ENCODE measurements around the gene CCSER1. TPM values are rescaled to one million over a fixed set of nuclear protein-coding genes. Genes with fewer than 3 reads are reported as not detected.

The CCSER1 gene
- polyA plus RNA-seq, 3 donors, result 0.09 to 0.75 (median 0.13) TPM

- DNase-seq, result no peak
- Histone ChIP-seq H3K27ac (ENCODE audit: low read depth in 1 of 2, low read length in 2 of 2) (no peak overlapping the region), H4K20me1 (ENCODE audit: insufficient read depth, low read length) (no peaks in the 10 kb centered on the region), H2AFZ (ENCODE audit: insufficient read depth, low read depth, low read length, poor library complexity, severe bottlenecking) (no peak overlapping the region), H3K4me2 (replicated peaks; ENCODE audit: extremely low read depth, low read length, poor library complexity, severe bottlenecking) (no peak overlapping the region), H3K79me2 (ENCODE audit: insufficient read depth, low read length) (no peaks in the 10 kb centered on the region), H3K4me3 (replicated peaks in 1 of 3; ENCODE audit: low read depth in 2 of 3, low read length in 3 of 3) (no peak overlapping the region), H3K27me3 (ENCODE audit: control insufficient read depth in 2 of 2, insufficient read depth in 2 of 2, low read length in 2 of 2) (no peaks in the 10 kb centered on the region), H3K9ac (ENCODE audit: insufficient read depth, low read length, poor library complexity, severe bottlenecking) (no peak overlapping the region), H3K4me1 (ENCODE audit: control insufficient read depth in 1 of 2, insufficient read depth in 2 of 2, low read length in 2 of 2) (no peaks in the 10 kb centered on the region), H3K9me3 (replicated peaks in 1 of 2; ENCODE audit: control insufficient read depth in 1 of 2, insufficient read depth in 1 of 2, low read length in 2 of 2) (peaks cover 12 to 14% of the 10 kb centered on the region in 2 donors), H3K36me3 (replicated peaks in 1 of 2; ENCODE audit: control insufficient read depth in 1 of 2, insufficient read depth in 2 of 2, low read length in 2 of 2) (no peaks in the 10 kb centered on the region)
- TF ChIP-seq, protein P1, sequence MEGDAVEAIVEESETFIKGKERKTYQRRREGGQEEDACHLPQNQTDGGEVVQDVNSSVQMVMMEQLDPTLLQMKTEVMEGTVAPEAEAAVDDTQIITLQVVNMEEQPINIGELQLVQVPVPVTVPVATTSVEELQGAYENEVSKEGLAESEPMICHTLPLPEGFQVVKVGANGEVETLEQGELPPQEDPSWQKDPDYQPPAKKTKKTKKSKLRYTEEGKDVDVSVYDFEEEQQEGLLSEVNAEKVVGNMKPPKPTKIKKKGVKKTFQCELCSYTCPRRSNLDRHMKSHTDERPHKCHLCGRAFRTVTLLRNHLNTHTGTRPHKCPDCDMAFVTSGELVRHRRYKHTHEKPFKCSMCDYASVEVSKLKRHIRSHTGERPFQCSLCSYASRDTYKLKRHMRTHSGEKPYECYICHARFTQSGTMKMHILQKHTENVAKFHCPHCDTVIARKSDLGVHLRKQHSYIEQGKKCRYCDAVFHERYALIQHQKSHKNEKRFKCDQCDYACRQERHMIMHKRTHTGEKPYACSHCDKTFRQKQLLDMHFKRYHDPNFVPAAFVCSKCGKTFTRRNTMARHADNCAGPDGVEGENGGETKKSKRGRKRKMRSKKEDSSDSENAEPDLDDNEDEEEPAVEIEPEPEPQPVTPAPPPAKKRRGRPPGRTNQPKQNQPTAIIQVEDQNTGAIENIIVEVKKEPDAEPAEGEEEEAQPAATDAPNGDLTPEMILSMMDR (IDR thresholded peaks at IDR 0.05), result no peak
- WGBS (ENCODE audit: insufficient coverage), result 77% methylated on average over 2 of the region's 3 CpGs
- intact Hi-C loops (cut with micrococcal nuclease), result no loop called here
- peaks cover 4 to 16% (median 9%) of the 10 kb centered on the region in 7 donors for H3K9me3 Mint-ChIP-seq
- no peak overlapping the region for H3K27ac Mint-ChIP-seq
- no peak overlapping the region for H3K4me3 Mint-ChIP-seq
- H3K4me1 Mint-ChIP-seq, result no peaks in the 10 kb centered on the region
- peaks cover 0 to 1% (median 0%) of the 10 kb centered on the region in 3 donors for H3K27me3 Mint-ChIP-seq (ENCODE audit: low read depth in 3 of 3)
- no peaks in the 10 kb centered on the region for H3K36me3 Mint-ChIP-seq
Measured at GRCh38 chr4:91280551-91281290, 1153.5 kb downstream of the CCSER1 start.

DNA sequence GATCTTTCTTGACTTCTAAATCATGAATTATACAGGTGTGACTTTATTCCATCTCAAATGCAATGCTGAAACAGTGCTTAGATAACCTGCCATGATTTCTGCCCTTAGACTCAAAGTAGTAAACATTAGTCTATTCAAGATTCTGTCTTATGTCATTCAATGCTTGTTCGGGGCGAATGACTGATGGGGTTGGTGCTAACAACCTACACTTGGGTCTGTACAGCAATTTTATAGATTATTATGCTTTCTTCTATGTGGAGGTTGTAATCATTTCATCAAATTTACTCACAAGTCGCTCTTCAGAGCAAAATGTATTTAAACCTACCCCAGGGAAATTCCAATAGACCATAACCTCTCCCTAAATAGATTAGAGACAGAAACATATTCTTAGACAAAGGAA, 1155.0 kb downstream of the CCSER1 start:
- Mint-ChIP-seq H3K9me3 (peaks cover 4 to 13% (median 7%) of the 10 kb centered on the region in 7 donors), H3K4me1 (no peaks in the 10 kb centered on the region), H3K27ac (no peak overlapping the region), H3K27me3 (ENCODE audit: low read depth in 3 of 3) (no peaks in the 10 kb centered on the region), H3K36me3 (no peaks in the 10 kb centered on the region), H3K4me3 (no peak overlapping the region)
- Histone ChIP-seq H3K4me3 (replicated peaks in 1 of 3; ENCODE audit: low read depth in 2 of 3, low read length in 3 of 3) (no peak overlapping the region), H2AFZ (ENCODE audit: insufficient read depth, low read depth, low read length, poor library complexity, severe bottlenecking) (no peak overlapping the region), H3K9me3 (replicated peaks in 1 of 2; ENCODE audit: control insufficient read depth in 1 of 2, insufficient read depth in 1 of 2, low read length in 2 of 2) (peaks cover 12 to 14% of the 10 kb centered on the region in 2 donors), H3K27ac (ENCODE audit: low read depth in 1 of 2, low read length in 2 of 2) (no peak overlapping the region), H3K27me3 (ENCODE audit: control insufficient read depth in 2 of 2, insufficient read depth in 2 of 2, low read length in 2 of 2) (no peaks in the 10 kb centered on the region), H3K4me1 (ENCODE audit: control insufficient read depth in 1 of 2, insufficient read depth in 2 of 2, low read length in 2 of 2) (no peaks in the 10 kb centered on the region), H4K20me1 (ENCODE audit: insufficient read depth, low read length) (no peaks in the 10 kb centered on the region), H3K4me2 (replicated peaks; ENCODE audit: extremely low read depth, low read length, poor library complexity, severe bottlenecking) (no peak overlapping the region), H3K36me3 (replicated peaks in 1 of 2; ENCODE audit: control insufficient read depth in 1 of 2, insufficient read depth in 2 of 2, low read length in 2 of 2) (no peaks in the 10 kb centered on the region), H3K9ac (ENCODE audit: insufficient read depth, low read length, poor library complexity, severe bottlenecking) (no peak overlapping the region), H3K79me2 (ENCODE audit: insufficient read depth, low read length) (no peaks in the 10 kb centered on the region)
- TF ChIP-seq, protein P1 (IDR thresholded peaks at IDR 0.05), result no peak
- no CpG with 5 or more reads among the region's 3 CpGs for WGBS (ENCODE audit: insufficient coverage)
- DNase-seq, result no peak
- intact Hi-C loops (cut with micrococcal nuclease), result no loop called here

Data from CD14-positive monocyte (primary cell).